WI38 (cell line): ENCODE measurements around the gene TOX2.

Experiments used
- H3K4me3 ChIP-seq: 2 replicates; pipeline ENCODE4 v1.5.1; 2011; ENCODE audit warnings: low read depth, mild to moderate bottlenecking, control low read depth, low read length
- TF ChIP-seq, protein P1 (sequence below): IDR thresholded peaks from 2 replicates; pipeline ENCODE4 v1.5.1; 2012; ENCODE audit warnings: low read depth, mild to moderate bottlenecking, control low read depth, low read length

TOX2 gene

DNA sequence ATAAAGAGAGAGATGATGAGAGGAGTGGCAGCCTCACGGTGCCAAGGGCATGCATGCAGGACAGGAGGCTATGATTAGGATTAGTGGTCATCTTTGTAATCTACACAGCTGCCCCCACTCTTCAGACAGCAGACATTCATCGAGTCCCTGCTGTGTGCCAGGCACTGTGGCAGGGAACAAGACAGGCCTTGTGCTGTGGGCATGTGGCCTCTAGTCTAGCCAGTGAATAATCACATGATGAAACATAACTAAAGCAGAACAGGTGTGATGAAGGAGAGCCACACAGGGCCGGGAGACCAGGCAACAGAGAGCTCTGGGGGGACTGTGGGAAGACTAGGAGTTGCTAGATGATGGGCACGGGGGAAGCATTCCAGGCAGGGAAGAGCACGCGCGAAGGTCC, 22.2 kb downstream of the TOX2 start:
- TF ChIP-seq, protein P1, sequence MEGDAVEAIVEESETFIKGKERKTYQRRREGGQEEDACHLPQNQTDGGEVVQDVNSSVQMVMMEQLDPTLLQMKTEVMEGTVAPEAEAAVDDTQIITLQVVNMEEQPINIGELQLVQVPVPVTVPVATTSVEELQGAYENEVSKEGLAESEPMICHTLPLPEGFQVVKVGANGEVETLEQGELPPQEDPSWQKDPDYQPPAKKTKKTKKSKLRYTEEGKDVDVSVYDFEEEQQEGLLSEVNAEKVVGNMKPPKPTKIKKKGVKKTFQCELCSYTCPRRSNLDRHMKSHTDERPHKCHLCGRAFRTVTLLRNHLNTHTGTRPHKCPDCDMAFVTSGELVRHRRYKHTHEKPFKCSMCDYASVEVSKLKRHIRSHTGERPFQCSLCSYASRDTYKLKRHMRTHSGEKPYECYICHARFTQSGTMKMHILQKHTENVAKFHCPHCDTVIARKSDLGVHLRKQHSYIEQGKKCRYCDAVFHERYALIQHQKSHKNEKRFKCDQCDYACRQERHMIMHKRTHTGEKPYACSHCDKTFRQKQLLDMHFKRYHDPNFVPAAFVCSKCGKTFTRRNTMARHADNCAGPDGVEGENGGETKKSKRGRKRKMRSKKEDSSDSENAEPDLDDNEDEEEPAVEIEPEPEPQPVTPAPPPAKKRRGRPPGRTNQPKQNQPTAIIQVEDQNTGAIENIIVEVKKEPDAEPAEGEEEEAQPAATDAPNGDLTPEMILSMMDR = no peak
- no peak overlapping the region for H3K4me3 ChIP-seq

DNA sequence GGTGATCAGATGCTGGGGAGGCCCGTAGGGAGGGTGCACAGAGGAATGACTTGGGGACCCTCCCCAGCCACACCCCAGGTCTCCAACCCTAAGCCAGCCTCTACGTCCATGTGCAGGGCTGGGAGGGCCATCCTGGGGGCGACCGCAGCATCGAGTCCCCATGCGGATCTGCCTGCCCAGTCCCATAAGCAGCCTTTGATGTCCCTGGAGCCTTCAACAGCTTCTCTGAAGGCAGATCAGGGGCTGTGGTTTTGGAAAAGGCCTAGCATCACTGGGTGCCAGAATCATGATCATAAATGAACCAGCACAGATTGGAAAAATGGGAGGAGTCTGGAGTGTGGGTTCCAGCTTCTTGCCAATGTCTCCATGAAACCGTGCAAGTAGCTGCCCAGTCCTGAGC, 22.9 kb downstream of the TOX2 start:
- TF ChIP-seq, protein P1 = no peak
- no peak overlapping the region for H3K4me3 ChIP-seq

DNA sequence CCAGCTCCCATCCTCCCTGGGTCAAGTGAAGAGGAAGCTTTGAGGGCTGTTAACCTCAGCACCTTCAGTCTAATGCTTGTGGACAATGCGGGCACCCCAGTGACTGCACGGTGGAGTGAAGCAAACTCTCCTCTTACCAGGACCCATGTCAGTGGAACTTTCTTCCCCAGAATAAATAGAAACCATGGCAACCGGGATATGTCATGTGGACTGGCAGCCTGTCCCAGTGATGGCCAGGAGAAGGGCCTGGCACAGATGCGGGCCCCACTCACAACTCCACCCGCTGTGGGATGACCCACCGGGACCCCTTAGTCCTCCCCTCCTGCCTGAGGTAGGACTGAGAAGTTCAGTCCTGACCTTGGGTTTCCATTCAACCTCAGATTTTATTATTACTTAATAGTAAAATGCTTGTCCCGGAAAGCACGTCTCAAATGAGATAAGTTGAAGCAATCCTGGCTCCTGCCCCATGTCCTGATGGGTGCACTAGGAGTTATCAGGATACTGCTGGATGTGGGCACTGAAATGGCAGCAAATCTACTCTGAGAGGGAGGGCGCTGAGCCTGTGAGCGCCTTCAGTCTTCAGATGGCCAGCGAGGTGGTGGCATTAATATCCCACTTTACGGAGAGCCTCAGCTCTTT, 23.5 kb downstream of the TOX2 start:
- TF ChIP-seq, protein P1 = no peak
- no peak overlapping the region for H3K4me3 ChIP-seq

DNA sequence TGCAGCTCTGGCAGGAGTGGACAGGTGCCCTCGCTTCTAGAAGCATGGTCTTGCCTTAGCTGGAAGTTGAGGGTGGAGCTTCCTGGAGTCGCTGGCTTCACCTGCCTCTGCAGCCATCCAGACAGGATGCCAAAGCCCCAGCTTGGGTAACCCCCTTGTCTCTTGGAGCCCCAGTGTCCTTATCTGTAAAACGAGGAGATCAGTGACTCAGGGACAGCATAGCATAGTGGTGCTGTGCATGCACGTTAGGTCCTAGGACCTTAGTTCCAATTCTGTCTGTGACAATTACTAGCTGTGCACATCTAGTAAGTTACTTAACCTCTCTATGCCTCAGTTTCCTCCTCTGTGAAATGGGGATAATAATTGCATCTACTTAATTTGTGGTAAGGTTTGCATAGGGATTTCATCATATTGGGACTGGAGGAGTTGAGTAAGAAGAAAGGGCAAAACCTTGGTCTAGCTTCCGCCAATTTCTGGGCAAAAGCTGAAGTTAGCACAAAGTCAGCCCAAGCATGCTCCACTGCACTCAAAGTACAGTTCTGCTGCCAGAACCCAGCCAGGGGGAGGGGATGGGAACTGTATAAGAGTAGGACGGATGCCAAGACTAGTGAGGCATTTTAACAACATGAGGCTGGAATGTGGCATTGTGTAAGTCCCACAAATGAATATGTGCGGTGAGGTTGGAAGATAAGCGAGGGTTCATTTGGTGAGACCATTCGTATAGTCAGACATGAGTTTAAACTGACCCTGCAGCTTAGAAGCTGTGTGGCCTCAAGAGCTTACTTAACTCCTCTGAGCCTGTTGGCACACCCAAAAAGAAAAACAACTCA, 24.5 kb downstream of the TOX2 start:
- TF ChIP-seq, protein P1 = no peak
- H3K4me3 ChIP-seq = peak overlapping the region; percentile 35

DNA sequence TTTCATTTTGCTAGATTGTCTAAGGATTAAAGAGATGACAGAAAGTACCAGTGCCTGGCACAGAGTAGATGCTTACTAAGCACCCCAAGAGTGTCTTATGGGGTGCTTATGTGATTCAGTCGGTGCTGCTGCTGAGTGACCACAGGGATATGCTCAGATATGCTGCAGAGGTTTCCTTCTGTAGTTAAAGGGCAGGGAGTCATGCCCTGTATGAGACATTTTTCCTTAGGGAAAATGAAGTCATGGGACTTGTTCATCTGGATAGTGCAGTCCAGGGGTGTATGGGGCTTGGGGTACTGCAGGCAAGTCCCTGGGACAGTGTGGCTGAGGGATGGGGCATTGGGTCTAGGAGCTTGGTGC, 25.1 kb downstream of the TOX2 start:
- peak overlapping the region; percentile 35 for H3K4me3 ChIP-seq
- TF ChIP-seq, protein P1 = no peak

DNA sequence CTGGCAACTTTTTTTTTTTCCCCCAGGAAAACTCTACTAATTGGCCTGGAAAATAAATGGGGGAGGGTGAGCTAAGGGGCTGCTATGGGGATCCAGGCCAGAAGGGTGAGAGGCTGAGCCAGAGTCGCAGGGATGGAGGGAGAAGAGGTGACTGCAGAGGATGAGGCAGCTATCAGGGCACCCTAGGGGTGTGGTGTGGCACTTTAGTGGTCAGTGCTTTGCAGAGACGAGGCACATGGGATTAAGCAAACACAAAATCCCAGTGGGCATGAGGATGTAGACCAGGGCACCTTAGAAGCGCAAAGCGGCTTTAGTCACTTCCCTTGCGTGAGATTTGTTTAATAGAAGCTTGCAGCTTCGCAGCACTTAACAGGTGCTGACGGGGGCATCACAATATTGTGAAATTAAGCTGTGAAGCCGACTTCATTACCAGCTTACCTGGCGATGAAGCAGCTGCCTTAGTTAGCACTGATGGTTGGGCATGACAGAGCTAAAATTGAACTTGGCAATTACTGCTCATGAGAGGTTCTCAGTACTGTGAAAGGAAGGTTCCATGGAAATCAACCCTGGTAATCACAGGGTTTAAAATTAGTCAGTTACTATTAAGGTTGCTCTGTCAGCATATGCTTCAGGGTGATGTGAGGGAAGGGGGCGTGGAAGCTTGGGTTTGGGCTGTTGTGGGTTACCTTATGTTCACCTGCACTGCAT, 26.0 kb downstream of the TOX2 start:
- TF ChIP-seq, protein P1 = no peak

More for the DNA sequence above, 26.0 kb downstream of the TOX2 start:
- H3K4me3 ChIP-seq = no peak overlapping the region
